Lung (tissue), 12 donors: ENCODE results near the gene SELENOS. TPM values are rescaled to one million over a fixed set of nuclear protein-coding genes. Genes with fewer than 3 reads are reported as not detected.

Experiments used
- ATAC-seq: fragments of 200-7000 bp; cut with Tn5 transposase; one replicate; pipeline ENCODE4 v1.9.1; 2020; ENCODE audit warnings: moderate number of reproducible peaks; ENCODE audit not compliant: insufficient read depth, low FRiP score
- DNase-seq, 3 donors: peaks; one replicate each; pipeline ENCODE4 v3.0.0-alpha.2; 2013 to 2017
- H3K27ac ChIP-seq, 2 donors: one replicate each; pipeline ENCODE4 v1.5.1; 2013; ENCODE audit warnings: mild to moderate bottlenecking in 2 of 2, moderate library complexity in 2 of 2, control low read depth in 1 of 2, inconsistent platforms in 1 of 2, low read depth in 1 of 2, low read length in 1 of 2
- H3K27me3 ChIP-seq, 3 donors: one replicate each; pipeline ENCODE4 v1.5.1; 2013; ENCODE audit warnings: low read length in 2 of 3; ENCODE audit not compliant: control insufficient read depth in 3 of 3, insufficient read depth in 3 of 3
- H3K36me3 ChIP-seq, 4 donors: one replicate each; pipeline ENCODE4 v1.5.1; 2013; ENCODE audit warnings: low read length in 4 of 4, mild to moderate bottlenecking in 1 of 4, moderate library complexity in 1 of 4; ENCODE audit not compliant: control insufficient read depth in 4 of 4, insufficient read depth in 4 of 4
- H3K4me1 ChIP-seq, 5 donors: one replicate each; pipeline ENCODE4 v1.5.1; 2013; ENCODE audit warnings: low read length in 5 of 5, mild to moderate bottlenecking in 2 of 5, moderate library complexity in 1 of 5; ENCODE audit not compliant: control insufficient read depth in 5 of 5, insufficient read depth in 5 of 5
- H3K4me3 ChIP-seq: one replicate; pipeline ENCODE4 v1.5.1; 2013; ENCODE audit warnings: mild to moderate bottlenecking, control low read depth, moderate library complexity
- H3K9ac ChIP-seq, 2 donors: one replicate each; pipeline ENCODE4 v1.5.1; 2013; ENCODE audit warnings: low read length in 2 of 2, control low read depth in 1 of 2; ENCODE audit not compliant: insufficient read depth in 1 of 2
- H3K9me3 ChIP-seq, 4 donors: one replicate each; pipeline ENCODE4 v1.5.1; 2013; ENCODE audit warnings: low read length in 3 of 4, mild to moderate bottlenecking in 1 of 4, moderate library complexity in 1 of 4; ENCODE audit not compliant: control insufficient read depth in 4 of 4, insufficient read depth in 3 of 4
- CTCF ChIP-seq: IDR thresholded peaks from 2 replicates; pipeline ENCODE4 v1.5.1; 2012; ENCODE audit warnings: mild to moderate bottlenecking; ENCODE audit errors: control extremely low read depth, extremely low read depth
- WGBS, 2 donors: extraction: QIAGEN DNeasy Blood & Tissue Kit; methylation state at CpG; one replicate each; pipeline ENCODE4 v1.1.7; 2013; 5-methylcytosine and 5-hydroxymethylcytosine counted together
- polyA plus RNA-seq, 2 donors: library from polyadenylated mRNA; stranded (reverse); fragments of 200-250 nt; gene quantifications; one replicate each; pipeline ENCODE4 v1.2.1, GENCODE V29; 2013
- total RNA-seq, 2 donors: library from RNA; depleted of rRNA in 1 of 2; stranded (reverse); fragments of >200 nt in 1 of 2; gene quantifications; one replicate each; pipeline ENCODE4 v1.2.1, GENCODE V29; 2014 to 2021
- donor health status: control.
- donor health status: control.
- donor health status: Bipolar disorder and iron deficiency.
- donor health status: healthy.
- donor health status: DM: yes; HTN: yes; CAD: no.

SELENOS gene
- total and polyA plus RNA-seq, 4 donors, result 41.7 to 158 (median 81.9) TPM

GRCh38 chr15:101251830-101252820, 25.2 kb downstream of the SELENOS start, which contains the start of gene CHSY1:
Gene CHSY1 (minus strand): TSS chr15:101252048. CDS start chr15:101251456, 592 bp downstream.
- peaks cover 0 to 5% (median 3%) of the 10 kb centered on the region in 4 donors for H3K36me3 ChIP-seq
- H3K4me3 ChIP-seq, result peak within 1 kb of the TSS; percentile 96
- peaks cover 7 to 54% (median 20%) of the 10 kb centered on the region in 5 donors for H3K4me1 ChIP-seq
- H3K27me3 ChIP-seq, result no peaks in the 10 kb centered on the region
- ATAC-seq (peak; percentile 89), DNase-seq (peak; percentile 95 to 97 (median 95))
- H3K9me3 ChIP-seq, result peaks cover 0 to 2% (median 0%) of the 10 kb centered on the region in 4 donors
- 1% methylated on average over 100 to 108 of the region's 108 CpGs for WGBS, 2 donors
- peak within 1 kb of the TSS; percentile 94 to 98 for H3K27ac ChIP-seq
- H3K9ac ChIP-seq, result peak within 1 kb of the TSS; percentile 46 to 90
- TF ChIP-seq CTCF, result peak; percentile 10

GRCh38 chr15:101250873-101251829, 26.1 kb downstream of the SELENOS start:
- no peak for DNase-seq
- WGBS, 2 donors, result 1% methylated on average over 68 to 150 of the region's 150 CpGs
- TF ChIP-seq CTCF, result no peak
- Histone ChIP-seq H3K4me3 (peak overlapping the region; percentile 96), H3K9me3 (peaks cover 0 to 2% (median 0%) of the 10 kb centered on the region in 4 donors), H3K27me3 (no peaks in the 10 kb centered on the region), H3K4me1 (peaks cover 7 to 46% (median 20%) of the 10 kb centered on the region in 5 donors), H3K9ac (peak overlapping the region; percentile 21 to 52), H3K27ac (peak overlapping the region; percentile 94 to 98), H3K36me3 (peaks cover 0 to 7% (median 3%) of the 10 kb centered on the region in 4 donors)
- peak; percentile 44 for ATAC-seq

- DNase-seq, result no peak
- no peak for TF ChIP-seq CTCF
- WGBS, 2 donors, result 5 to 8% methylated on average over 6 of the region's 6 CpGs
- Histone ChIP-seq H3K9ac (peak overlapping the region; percentile 41 to 52), H3K9me3 (no peaks in the 10 kb centered on the region), H3K4me3 (peak overlapping the region; percentile 77), H3K27me3 (no peaks in the 10 kb centered on the region), H3K4me1 (peaks cover 7 to 38% (median 20%) of the 10 kb centered on the region in 5 donors), H3K27ac (peak overlapping the region in 1 of 2 donors; percentile 53), H3K36me3 (peaks cover 0 to 7% (median 3%) of the 10 kb centered on the region in 4 donors)
- ATAC-seq, result no peak
Measured at GRCh38 chr15:101250341-101250831, 26.9 kb downstream of the SELENOS start.
